Brain microvascular endothelial cell (primary cell): ENCODE data around the gene CSNK1D.
A peak's percentile ranks its signal among the peaks of the same experiment; 100 is the strongest.

Source experiments
- DNase-seq: peaks from one replicate; pipeline ENCODE4 v3.0.0-alpha.2; 2020
- H3K27ac ChIP-seq: fragments of 250-450 bp; sonication (Bioruptor Pico); 2 replicates; pipeline ENCODE4 v1.5.1; 2020; ENCODE audit warnings: mild to moderate bottlenecking, moderate library complexity
- H3K27me3 ChIP-seq: fragments of 250-450 bp; sonication (Bioruptor Pico); replicated peaks from 2 replicates; pipeline ENCODE4 v1.5.1; 2020; ENCODE audit warnings: mild to moderate bottlenecking
- H3K36me3 ChIP-seq: fragments of 250-450 bp; sonication (Bioruptor Pico); replicated peaks from 2 replicates; pipeline ENCODE4 v1.5.1; 2020; ENCODE audit warnings: mild to moderate bottlenecking
- H3K4me3 ChIP-seq: 2 replicates; pipeline ENCODE4 v1.5.1; 2011; ENCODE audit warnings: low read depth, mild to moderate bottlenecking, control low read depth, low read length, moderate library complexity
- CTCF ChIP-seq: IDR thresholded peaks from 2 replicates; pipeline ENCODE4 v1.5.1; 2011; ENCODE audit warnings: low read depth, mild to moderate bottlenecking, moderate library complexity, low read length, control low read depth, inconsistent platforms; ENCODE audit errors: missing control alignments
- in situ Hi-C: cut with HindIII; loops from 2 replicates; pipeline ENCODE4 v1.10.0; 2017; ENCODE audit warnings: low sequenced_read_pairs, low pct_ligation_motif_present

CSNK1D gene

GRCh38 chr17:82272495-82273326 lies 789 bp downstream of the CSNK1D start:
- peak overlapping the region; percentile 82 for H3K4me3 ChIP-seq
- in situ Hi-C loops, result no loop called here
- no peak for TF ChIP-seq CTCF
- H3K36me3 ChIP-seq, result peaks cover 36% of the 10 kb centered on the region
- peak overlapping the region; percentile 97 for H3K27ac ChIP-seq
- no peak for DNase-seq
- H3K27me3 ChIP-seq, result no peaks in the 10 kb centered on the region

- Histone ChIP-seq H3K27ac (no peak overlapping the region), H3K36me3 (peaks cover 40% of the 10 kb centered on the region), H3K4me3 (peak overlapping the region; percentile 82), H3K27me3 (no peaks in the 10 kb centered on the region)
- no peak for TF ChIP-seq CTCF
- in situ Hi-C loops, result no loop called here
- DNase-seq, result no peak
Observed at GRCh38 chr17:82271401-82271800, 2.1 kb downstream of the CSNK1D start.

- no peak for TF ChIP-seq CTCF
- Histone ChIP-seq H3K36me3 (peaks cover 47% of the 10 kb centered on the region), H3K27ac (no peak overlapping the region), H3K27me3 (no peaks in the 10 kb centered on the region), H3K4me3 (no peak overlapping the region)
- in situ Hi-C loops, result no loop called here
- no peak for DNase-seq
Observed at GRCh38 chr17:82270651-82271050, 2.8 kb downstream of the CSNK1D start.

GRCh38 chr17:82269882-82270500 lies 3.5 kb downstream of the CSNK1D start:
- in situ Hi-C loops, result no loop called here
- Histone ChIP-seq H3K27me3 (no peaks in the 10 kb centered on the region), H3K4me3 (no peak overlapping the region), H3K27ac (no peak overlapping the region), H3K36me3 (peaks cover 54% of the 10 kb centered on the region)
- TF ChIP-seq CTCF, result no peak
- DNase-seq, result no peak

- in situ Hi-C loops, result no loop called here
- DNase-seq, result no peak
- H3K27me3 ChIP-seq, result no peaks in the 10 kb centered on the region
- H3K4me3 ChIP-seq, result no peak overlapping the region
- no peak for TF ChIP-seq CTCF
- H3K27ac ChIP-seq, result no peak overlapping the region
- peaks cover 61% of the 10 kb centered on the region for H3K36me3 ChIP-seq
Observed at GRCh38 chr17:82269138-82269881, 4.2 kb downstream of the CSNK1D start.
